Right renal cortex interstitium (tissue), 3 donors: ENCODE measurements around the gene OSBPL1A. TPM values are rescaled to one million over a fixed set of nuclear protein-coding genes. Genes with fewer than 3 reads are reported as not detected.
"Not testable (repeated sequence)": the region's sequence is repeated elsewhere in the genome, so short reads cannot be mapped to it uniquely, and the experiment has no call there.

Experiments
- DNase-seq, 3 donors: peaks; one replicate each; pipeline ENCODE4 v3.0.0-alpha.2; 2013; ENCODE audit warnings: low read depth in 3 of 3, low spot score in 2 of 3
- polyA plus RNA-seq, 3 donors: library from polyadenylated mRNA; unstranded; fragments of 120-200 nt; gene quantifications; one replicate each; pipeline ENCODE4 v1.2.1, GENCODE V29; 2013; ENCODE audit not compliant: insufficient read length in 3 of 3

OSBPL1A gene
- polyA plus RNA-seq, 3 donors: 49.2 to 61.3 (median 54.0) TPM

DNA sequence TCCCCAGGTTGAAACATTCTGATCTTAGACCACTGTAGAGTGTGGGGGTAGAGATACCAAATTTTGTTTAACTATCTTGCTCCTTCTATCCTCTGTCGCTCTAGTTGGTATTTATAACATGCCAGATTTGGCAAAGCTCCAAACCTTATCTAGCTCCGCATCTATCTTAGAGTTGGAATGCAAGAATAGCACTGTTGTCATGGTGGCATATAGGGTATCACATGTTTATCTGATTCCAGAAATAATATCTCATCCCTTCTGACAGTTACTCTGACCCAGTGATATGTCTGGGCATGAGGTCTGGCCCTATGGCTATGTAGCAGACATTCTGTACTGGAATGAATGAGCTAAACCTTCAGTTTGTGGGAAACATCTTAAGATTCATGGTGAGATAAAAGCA, 207.0 kb downstream of the OSBPL1A start:
- no peak for DNase-seq

DNA sequence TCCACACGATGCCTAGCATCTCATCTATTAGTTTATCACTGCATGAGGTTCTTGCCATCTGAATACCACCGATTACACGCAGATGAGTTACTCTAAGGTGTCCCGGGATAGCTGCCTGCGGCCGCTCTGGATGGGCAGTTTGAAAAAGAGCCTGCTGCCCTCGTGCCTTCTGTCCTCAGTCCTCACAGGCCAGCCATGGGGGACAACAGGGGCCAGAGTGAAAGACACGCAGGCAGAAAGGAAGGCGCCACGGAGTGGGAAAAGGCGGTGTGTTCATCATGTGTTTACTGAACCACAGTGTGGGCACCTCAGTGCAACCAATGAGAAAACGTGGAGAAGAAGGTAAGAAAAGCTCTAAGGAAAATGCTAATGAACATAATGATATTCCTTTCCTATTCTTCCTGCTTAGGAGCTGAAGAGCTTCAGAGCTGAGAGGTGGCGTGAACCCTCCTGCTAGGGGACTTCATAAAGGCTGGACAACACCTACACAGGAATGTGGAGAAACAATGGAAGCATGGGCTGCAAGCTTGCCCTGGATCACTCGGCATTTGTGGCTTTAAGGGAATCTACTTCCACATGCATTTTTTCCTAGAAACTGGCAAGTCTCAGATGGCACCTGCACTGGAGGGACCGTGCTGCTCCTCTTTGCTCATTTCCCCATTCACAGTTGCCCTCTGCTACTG, 207.8 kb downstream of the OSBPL1A start:
- DNase-seq: no peak

DNA sequence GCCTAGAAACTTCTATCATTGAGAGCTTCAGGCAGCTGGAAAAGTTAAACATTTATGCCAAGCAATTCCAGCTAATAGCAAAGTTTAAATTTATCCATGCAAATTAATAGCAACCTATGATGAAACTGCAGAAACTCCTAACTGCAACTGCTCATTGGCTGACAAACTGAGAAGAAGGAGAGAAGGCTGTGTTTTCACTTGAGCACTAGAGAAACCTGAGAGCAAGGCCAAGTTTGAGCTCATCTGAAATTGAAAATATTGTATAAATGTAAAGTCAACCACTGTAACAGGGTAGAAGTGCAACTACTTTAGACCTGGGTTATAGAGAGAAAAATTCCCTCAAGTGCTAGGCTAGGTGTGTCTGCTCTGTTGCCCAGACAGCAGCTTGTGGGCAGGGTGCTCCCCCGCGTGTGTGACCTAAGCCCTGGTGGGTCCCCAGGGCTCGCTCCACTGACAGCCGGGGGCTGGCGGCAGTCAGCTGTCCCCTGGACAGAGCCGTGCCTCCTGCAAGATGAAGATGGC, 208.6 kb downstream of the OSBPL1A start:
- DNase-seq: no peak

DNA sequence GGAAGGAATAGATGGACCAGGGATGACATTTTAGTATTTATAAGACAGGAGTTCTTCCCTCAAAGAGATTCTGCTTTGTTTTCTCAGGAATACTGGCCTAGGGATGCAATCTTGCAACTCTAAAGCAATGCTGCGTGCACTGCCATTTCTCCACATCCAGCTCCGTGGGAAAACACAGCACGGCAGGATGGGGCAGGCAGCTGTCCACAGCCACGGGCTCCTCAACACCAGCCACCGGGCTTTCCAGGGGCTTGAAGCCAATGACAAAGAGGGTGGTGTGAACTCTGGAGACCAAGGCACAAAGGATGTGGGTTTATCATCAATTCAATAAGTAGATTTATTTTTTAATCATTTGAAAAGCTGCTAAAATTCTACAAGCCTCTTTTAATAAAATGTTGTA, 209.5 kb downstream of the OSBPL1A start:
- no peak for DNase-seq

DNA sequence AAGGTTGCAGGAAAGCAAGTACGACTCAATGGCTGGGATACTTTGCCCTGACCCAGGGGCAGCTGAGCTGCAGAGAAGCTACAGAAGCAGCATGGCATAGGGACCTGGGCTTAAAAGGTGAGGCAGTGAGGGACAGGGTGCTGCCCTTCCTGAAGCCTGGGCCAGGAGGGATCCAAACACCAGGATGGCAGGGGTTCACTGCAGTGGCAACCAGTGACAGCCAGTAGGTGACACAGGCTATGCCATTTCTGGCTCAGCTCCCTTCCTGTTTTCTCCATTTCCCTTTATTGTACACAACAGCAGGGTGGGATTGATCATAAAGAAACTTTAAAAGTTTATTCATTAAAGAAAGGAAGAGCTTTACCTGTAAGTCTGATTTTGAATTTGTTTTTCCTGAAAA, 209.9 kb downstream of the OSBPL1A start:
- no peak for DNase-seq

DNA sequence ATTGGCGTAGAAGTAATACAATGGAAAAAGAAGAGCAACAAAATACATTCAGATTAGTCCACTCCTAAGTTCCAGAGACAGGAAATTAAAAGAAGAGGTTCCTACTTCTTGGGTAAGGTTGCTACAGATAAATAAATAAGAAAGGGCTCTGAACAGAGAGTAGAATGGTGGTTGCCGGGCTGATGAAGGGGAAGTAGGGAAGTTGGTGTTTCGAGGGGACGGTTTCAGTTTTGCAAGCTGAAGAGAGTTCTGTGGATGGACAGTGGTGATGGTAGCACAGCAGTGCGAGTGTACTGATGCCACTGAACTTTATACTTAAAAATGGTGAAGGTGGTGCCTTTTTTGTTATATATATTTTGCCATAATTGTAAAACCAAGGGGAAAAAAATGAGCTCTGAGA, 210.6 kb downstream of the OSBPL1A start:
- no peak for DNase-seq

DNA sequence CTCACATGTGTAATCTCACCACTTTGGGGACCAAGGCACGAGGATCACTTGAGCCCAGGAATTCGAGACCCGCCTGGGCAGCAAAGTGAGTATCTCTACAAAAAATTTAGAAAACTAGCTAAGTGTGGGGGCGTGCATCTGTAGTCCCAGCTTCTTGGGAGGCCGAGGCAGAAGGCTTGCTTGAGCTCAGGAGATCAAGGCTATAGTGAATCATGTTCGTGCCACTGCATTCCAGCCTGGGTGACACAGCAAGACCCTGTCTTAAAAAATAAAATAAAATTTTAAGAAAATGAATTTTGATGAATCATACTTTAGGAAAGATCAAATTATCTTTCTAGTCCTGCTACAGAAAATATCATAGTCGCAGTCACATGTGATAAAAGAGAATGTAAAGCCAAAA, 211.8 kb downstream of the OSBPL1A start:
- DNase-seq: no peak

DNA sequence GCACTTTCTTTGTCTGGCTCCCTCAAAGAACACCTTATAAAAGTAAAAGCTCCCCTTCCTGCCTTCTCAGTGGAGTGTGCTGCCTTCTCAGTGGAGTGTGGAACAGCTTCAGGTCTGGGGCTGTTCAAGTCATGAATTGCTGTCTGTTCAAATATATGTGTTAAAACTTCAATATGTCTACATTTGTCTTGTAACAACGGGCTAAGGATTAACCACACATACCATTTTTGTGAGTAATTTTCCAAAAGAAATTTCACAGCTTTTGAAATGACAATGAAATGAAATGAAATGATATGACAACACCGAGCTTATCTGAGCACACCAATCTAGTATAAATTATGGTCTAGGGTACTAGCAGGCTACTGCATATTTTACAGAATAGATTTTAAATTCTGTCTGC, 215.8 kb downstream of the OSBPL1A start:
- no peak for DNase-seq

DNA sequence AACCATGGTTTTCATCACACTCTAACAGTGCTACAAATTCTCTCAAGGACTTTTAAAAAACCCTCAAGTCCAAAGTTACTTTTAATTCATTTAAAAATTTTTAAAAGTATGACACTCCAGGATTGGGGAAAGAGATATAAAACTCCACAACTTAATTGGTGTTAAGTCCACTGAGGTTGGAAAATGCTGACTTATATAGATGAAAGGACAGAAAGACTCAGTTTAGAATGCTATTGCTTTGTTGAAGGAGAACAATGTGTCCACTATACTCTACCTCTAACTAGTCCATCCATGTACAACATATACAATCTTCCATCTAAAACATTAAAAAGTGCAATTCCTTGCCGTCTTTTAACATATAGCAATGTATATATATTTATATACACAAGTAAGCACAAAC, 217.6 kb downstream of the OSBPL1A start:
- no peak for DNase-seq

DNA sequence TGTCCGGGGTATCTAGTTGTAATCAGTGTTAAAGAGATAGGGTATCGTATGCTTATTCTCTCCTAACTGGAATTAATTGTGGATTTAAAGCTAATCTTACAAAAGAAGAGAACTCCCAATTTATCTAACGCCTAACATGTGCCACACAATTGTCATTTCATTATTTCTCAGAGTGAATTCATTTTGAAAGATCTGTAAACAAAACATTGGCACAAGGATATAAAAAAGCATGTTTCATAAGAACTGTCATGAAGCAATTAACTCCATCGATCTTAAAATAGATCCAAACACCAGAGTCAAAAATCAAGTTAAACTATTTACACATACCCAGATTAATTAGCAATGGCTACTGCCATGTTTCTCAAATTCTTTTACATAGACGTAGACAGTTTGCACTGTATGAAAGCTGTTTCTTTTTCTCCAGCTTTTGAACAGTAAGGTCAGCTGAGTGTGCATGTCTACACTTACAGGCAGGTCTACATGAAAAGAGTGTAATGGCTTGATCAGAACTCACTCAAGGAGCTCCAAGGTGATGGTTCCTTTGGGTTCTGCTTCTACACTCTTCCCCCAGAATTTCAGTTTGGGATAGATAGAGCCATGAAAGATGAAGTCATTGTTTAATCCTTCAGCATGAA, 220.0 kb downstream of the OSBPL1A start:
- DNase-seq: no peak

DNA sequence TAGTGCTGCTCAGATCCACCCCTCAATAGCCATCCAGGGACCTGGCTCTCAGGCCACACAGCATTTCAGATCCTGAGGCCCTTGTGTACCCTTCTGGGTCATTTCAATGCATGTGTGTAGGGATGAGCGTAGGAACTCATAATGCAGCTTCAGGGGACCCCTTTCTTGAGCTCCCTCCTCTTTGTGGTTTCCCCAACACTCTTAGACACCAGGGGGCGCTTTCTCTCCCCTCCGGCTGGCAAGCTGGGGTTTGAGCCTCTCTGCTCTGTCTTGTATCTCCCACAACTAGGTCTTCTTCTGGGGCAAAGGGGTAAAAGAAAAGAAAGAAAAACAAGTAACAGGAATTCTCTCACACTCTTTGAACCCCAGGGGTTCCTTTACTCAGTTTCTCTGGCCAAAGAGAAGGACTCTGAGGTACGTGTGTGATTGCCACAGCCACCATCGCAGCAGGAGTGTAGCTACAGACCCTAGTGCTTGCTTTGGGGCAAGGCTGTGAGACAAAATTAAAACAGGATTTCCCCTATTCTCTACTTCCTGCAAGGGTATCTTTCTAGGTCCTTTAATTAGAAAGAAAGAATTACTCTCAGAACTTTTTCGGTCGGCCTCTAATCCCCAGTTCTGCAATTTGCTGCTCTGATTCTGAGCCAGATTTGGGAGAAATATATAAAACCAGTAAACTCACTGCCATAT, 220.8 kb downstream of the OSBPL1A start:
- peak in 2 of 3 donors; percentile 8 to 9 for DNase-seq

DNA sequence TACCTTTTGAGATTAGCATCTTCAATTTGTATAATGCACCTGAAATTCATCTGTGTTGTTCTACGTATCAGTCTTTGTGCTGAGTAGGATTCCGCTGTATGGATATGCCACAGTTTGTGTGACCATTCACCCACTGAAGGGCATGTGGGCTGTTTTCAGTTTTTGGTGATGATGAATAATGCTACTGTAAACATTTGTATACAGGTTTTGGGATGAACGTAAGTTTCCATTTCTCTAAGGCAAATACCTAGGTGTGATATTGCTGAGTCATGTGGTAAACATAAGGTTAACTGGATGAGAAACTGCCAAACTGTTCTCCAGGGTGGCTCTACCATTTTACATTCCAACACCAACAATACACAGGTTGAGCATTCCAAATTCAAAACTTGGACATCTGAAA, 223.6 kb downstream of the OSBPL1A start:
- DNase-seq: no peak

DNA sequence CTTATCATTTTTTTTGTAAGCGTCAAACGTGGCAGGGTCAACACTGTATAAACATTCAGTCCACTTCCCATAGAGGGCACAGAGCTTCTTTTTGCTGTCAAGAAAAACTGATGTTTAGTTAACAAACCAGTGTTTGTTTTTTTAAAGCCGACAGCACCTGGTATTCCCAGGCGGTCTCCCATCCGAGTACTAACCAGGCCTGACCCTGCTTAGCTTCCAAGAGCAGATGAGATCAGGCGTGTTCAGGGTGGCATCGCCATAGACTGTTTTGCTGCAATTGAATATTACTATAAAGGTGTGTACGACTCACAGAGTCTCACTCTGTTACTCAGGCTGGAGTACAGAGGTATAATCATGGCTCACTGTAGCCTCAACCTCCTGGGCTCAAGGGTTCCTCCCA, 227.3 kb downstream of the OSBPL1A start:
- DNase-seq: no peak

DNA sequence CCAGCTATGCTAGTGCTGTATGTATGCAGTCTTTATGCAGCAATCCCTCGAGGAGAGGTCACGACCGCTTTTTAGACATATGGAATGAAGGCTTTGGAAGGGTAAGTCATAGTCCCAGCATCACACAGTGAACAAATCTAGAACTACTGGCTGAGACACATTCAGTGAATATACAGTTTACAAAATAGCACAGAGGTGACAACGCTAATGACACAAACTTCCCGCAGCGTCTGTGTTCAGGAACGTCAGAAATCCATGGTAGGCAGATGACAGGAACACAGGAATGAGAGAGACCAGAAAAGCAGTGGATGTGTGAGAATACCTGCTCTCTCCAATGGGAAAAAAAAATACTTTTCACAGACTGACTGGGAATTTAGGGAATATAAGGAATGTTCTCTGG, 229.1 kb downstream of the OSBPL1A start:
- DNase-seq: no peak

DNA sequence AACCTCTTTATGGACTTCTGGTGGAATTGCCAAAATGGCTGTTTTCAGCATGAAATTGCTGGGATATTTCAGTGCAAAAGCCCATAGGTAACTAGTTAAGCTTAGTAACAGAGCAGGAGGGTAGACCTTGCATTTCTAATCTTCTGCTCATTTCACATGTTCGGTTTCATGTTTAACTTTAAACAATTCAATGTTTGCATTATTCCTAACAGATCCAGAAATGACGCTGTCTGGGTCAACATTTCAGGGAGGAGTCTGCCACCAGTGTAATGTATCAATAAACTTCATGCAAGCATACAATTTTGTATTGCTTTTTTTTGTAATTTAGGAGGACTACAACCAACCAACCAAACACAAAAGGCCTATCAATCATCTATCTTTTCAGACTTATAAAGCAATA, 236.3 kb downstream of the OSBPL1A start:
- no peak for DNase-seq

DNA sequence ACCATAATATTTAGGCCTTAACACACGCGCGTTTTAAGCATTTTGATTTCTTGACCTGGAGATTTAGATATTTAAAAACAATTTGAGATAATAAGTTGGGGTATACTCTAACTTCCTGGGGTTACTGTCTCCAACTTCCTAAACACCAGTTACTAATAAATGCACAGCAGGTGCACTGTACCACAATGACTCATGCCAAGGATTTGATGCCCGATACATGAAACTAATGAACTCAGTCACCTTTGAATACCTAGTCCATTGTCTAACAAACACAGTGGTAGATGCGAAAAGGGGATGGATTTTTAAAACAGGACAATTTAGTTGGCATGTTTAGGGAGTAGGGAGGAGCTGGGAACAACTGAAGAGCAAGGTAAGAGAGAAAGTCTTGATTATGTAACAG, 237.5 kb downstream of the OSBPL1A start:
- no peak for DNase-seq

DNA sequence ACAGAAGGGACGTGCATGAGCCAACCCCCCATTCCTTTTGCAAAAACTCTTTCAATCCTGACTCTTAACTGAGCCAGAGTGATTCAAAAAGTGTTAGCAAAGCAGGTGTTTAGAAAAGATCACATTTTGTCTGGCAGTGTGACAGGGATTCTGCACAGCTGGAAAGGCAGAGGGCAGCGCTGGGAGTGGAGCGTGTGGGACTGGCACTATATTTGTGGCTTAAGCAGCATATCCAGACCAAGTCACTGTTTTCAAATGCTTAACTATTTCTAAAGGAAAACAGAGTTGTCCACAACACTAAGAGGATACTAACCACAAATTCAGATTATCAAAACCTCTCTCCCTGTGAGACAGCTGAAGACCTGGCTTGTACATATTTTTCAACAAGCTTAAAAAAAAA, 239.8 kb downstream of the OSBPL1A start:
- no peak for DNase-seq

DNA sequence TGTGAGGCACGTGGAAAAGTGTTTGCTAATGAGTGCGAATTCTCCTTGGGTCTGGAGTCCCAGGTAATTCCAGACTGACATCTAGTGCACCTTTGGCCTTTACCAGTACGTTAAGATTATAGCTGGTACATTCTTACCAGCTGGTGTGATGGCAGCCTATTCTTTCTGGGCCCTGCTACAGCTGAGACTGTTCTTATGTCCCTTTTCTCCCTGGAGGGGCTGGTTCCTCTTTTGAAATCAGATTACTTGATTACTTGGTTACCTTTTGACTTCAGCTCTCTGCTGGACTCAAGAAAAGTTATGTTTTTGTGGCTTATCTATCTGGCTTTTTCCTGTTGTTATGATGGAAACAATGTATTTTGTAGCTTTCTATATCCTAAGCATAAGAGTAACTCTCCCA, 244.2 kb downstream of the OSBPL1A start:
- DNase-seq: no peak

DNA sequence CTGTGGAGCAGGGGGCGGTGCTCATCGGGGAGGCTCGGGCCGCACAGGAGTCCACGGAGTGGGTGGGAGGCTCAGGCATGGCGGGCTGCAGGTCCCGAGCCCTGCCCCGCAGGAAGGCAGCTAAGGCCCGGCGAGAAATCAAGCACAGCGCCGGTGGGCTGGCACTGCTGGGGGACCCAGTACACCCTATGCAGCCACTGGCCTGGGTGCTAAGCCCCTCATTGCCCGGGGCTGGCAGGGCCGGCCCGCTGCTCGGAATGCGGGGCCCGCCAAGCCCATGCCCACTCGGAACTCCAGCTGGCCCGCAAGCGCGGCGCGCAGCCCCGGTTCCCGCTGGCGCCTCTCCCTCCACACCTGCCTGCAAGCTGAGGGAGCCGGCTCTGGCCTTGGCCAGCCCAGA, 248.0 kb downstream of the OSBPL1A start:
- DNase-seq: not testable (repeated sequence)

DNA sequence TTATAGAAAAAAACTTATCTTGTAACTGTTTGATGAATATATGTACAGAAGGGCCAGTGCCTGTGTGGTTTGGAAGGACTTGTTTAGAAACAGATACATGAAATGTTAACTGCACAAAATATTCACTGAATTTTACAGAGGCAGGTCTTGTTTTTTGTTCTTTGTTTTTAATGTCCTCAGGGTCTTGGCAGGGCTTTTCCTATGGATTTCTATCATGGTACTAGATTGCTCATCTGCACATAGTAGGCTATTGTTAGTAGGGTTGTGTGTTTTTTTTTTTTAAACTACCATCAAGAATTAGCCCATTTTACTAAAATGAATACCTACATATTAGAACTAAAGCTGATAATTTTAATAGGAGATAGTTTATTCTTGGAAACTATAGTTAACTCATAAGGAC, 255.2 kb downstream of the OSBPL1A start:
- no peak for DNase-seq

DNA sequence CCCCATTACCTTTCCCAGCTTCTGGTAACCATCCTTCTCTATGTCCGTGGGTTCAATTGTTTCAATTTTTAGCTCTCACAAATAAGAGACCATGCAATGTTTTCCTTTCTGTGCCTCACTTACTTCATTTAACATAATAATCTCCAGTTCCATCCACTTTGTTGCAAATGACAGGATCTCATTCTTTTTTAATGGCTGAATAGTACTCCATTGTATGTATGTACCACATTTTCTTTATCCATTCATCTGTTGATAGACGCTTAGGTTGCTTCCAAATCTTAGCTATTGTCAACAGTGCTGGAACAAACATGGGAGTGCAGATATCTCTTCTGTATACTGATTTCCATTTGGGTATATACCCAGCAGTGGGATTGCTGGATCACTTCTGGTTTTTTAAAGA, 256.9 kb downstream of the OSBPL1A start:
- DNase-seq: no peak
